ENCODE measurements around the gene SLC10A7. TPM values are rescaled to one million over a fixed set of nuclear protein-coding genes. Genes with fewer than 3 reads are reported as not detected.

The SLC10A7 gene
- total RNA-seq, 1 experiment from 2014 or later = 37.1 TPM

DNA sequence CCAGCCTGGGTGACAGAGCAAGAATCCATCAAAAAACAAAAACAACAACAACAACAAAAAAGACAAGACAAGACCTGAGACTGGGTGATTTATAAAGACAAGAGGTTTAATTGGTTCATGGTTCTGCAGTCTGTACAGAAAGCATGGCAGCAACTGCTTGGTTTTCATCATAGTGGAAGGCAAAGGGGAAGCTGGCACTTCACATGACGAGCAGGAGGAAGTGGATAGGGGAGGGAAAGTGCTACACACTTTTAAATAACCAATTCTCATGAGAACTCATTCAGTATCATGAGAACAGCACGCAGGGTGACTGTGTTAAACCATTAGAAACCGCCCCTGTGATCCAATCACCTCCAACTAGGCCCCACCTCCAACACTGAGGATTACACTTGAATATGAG lies 28.4 kb upstream of the SLC10A7 start:
- no peak overlapping the region for H3K27ac ChIP-seq (ENCODE audit: low read depth, low read length, poor library complexity, severe bottlenecking)

DNA sequence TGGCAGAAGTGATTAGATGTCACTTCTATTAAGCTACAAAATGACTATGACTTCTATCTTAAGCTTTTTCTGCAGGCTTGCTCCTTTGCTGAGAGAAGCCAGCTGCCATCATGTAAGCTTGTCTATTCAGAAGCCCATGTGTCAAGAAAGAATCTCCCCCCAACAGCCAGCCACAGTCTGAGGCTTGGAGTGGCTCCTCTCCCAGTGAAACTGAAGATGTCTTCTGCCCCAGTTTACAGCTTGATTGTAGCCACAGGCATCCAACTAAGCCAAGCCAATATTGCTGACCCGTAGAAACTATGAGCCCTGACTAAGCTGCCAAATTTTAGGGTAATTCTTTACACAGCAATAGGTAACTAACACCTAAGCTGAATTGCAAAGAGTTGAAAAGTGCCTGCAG lies 26.7 kb upstream of the SLC10A7 start:
- H3K36me3 ChIP-seq (ENCODE audit: insufficient read depth, low read length, poor library complexity, severe bottlenecking) = no peaks in the 10 kb centered on the region
- no peaks in the 10 kb centered on the region for H3K27me3 ChIP-seq (replicated peaks; ENCODE audit: insufficient read depth, low read depth, low read length, poor library complexity)
- no TSS peak for BruUV-seq (replicated peaks)
- ChIA-PET POLR2A (ENCODE audit: low non-redundant PET) (no interaction called here), CTCF (no interaction called here)
- no peak overlapping the region for H3K27ac ChIP-seq (ENCODE audit: low read depth, low read length, poor library complexity, severe bottlenecking)
- DNase-seq (ENCODE audit: low spot score) = no peak
- no peak for TF ChIP-seq CTCF (conservative IDR thresholded peaks at IDR 0.05; ENCODE audit: low read depth, low read length)
- TF ChIP-seq EZH2 (IDR thresholded peaks at IDR 0.05; ENCODE audit: borderline replicate concordance, low read depth, low read length, poor library complexity, severe bottlenecking) = no peak
- H3K4me1 ChIP-seq (ENCODE audit: insufficient read depth, low read length, poor library complexity, severe bottlenecking) = peaks cover 13% of the 10 kb centered on the region
- intact Hi-C loops (cut with micrococcal nuclease; ENCODE audit: unreplicated experiment) = no loop called here
- no peak overlapping the region for H3K4me3 ChIP-seq (ENCODE audit: low read depth, low read length, poor library complexity, severe bottlenecking)
- no peaks in the 10 kb centered on the region for H3K9me3 ChIP-seq (ENCODE audit: low read depth, low read length, poor library complexity, severe bottlenecking)

More for the DNA sequence above, 28.4 kb upstream of the SLC10A7 start:
- Histone ChIP-seq H3K9me3 (ENCODE audit: low read depth, low read length, poor library complexity, severe bottlenecking) (no peaks in the 10 kb centered on the region), H3K4me3 (ENCODE audit: low read depth, low read length, poor library complexity, severe bottlenecking) (no peak overlapping the region), H3K36me3 (ENCODE audit: insufficient read depth, low read length, poor library complexity, severe bottlenecking) (no peaks in the 10 kb centered on the region), H3K4me1 (ENCODE audit: insufficient read depth, low read length, poor library complexity, severe bottlenecking) (peaks cover 13% of the 10 kb centered on the region), H3K27me3 (replicated peaks; ENCODE audit: insufficient read depth, low read depth, low read length, poor library complexity) (no peaks in the 10 kb centered on the region)
- POLR2A ChIA-PET (ENCODE audit: low non-redundant PET) = no interaction called here
- intact Hi-C loops (cut with micrococcal nuclease; ENCODE audit: unreplicated experiment) = no loop called here
- no peak for TF ChIP-seq CTCF (conservative IDR thresholded peaks at IDR 0.05; ENCODE audit: low read depth, low read length)
- no peak for TF ChIP-seq EZH2 (IDR thresholded peaks at IDR 0.05; ENCODE audit: borderline replicate concordance, low read depth, low read length, poor library complexity, severe bottlenecking)
- no TSS peak for BruUV-seq (replicated peaks)
- DNase-seq (ENCODE audit: low spot score) = no peak
- CTCF ChIA-PET = no interaction called here

GRCh38 chr4:146545102-146545501 lies 23.4 kb upstream of the SLC10A7 start:
- no peaks in the 10 kb centered on the region for H3K36me3 ChIP-seq (ENCODE audit: insufficient read depth, low read length, poor library complexity, severe bottlenecking)
- ChIA-PET CTCF (interaction anchor here (0.6 kb wide), 1 partner anchor 16 kb away, joined by 3 read pairs; no protein-coding TSS in a partner anchor), POLR2A (ENCODE audit: low non-redundant PET) (no interaction called here)
- no peaks in the 10 kb centered on the region for H3K4me1 ChIP-seq (ENCODE audit: insufficient read depth, low read length, poor library complexity, severe bottlenecking)
- H3K9me3 ChIP-seq (ENCODE audit: low read depth, low read length, poor library complexity, severe bottlenecking) = no peaks in the 10 kb centered on the region
- no peaks in the 10 kb centered on the region for H3K27me3 ChIP-seq (replicated peaks; ENCODE audit: insufficient read depth, low read depth, low read length, poor library complexity)
- no peak overlapping the region for H3K27ac ChIP-seq (ENCODE audit: low read depth, low read length, poor library complexity, severe bottlenecking)
- BruUV-seq (replicated peaks) = no TSS peak
- peak; percentile 60 for TF ChIP-seq CTCF (conservative IDR thresholded peaks at IDR 0.05; ENCODE audit: low read depth, low read length)
- TF ChIP-seq EZH2 (IDR thresholded peaks at IDR 0.05; ENCODE audit: borderline replicate concordance, low read depth, low read length, poor library complexity, severe bottlenecking) = no peak
- intact Hi-C loops (cut with micrococcal nuclease; ENCODE audit: unreplicated experiment) = no loop called here
- no peak overlapping the region for H3K4me3 ChIP-seq (ENCODE audit: low read depth, low read length, poor library complexity, severe bottlenecking)
- peak; percentile 57 for DNase-seq (ENCODE audit: low spot score)
